Bronchial epithelial cell (primary cell): ENCODE results near the gene HBG2. TPM values are rescaled to one million over a fixed set of nuclear protein-coding genes. Genes with fewer than 3 reads are reported as not detected.

Experiments used
- DNase-seq: peaks from one replicate; pipeline ENCODE4 v3.0.0-alpha.2; 2010; ENCODE audit warnings: low read depth
- FAIRE-seq: peaks from 2 replicates; lab custom pipeline; 2011; peaks lifted over from hg19 to GRCh38; lab: Jason Lieb, UNC
- H3K27me3 ChIP-seq: 2 replicates; pipeline ENCODE4 v1.5.1; 2011; ENCODE audit warnings: low read length; ENCODE audit not compliant: control insufficient read depth, insufficient read depth
- H3K36me3 ChIP-seq: 2 replicates; pipeline ENCODE4 v1.5.1; 2011; ENCODE audit warnings: low read length; ENCODE audit not compliant: control insufficient read depth, insufficient read depth
- H3K4me3 ChIP-seq: 2 replicates; pipeline ENCODE4 v1.5.1; 2011; ENCODE audit warnings: mild to moderate bottlenecking, low read depth, low read length, control low read depth
- total RNA-seq: library from RNA; depleted of rRNA; stranded (reverse); fragments of >200 nt; gene quantifications from 2 replicates; pipeline ENCODE4 v1.2.1, GENCODE V29; 2014
- TF ChIP-seq, protein P1 (sequence below): IDR thresholded peaks from 2 replicates; pipeline ENCODE4 v1.5.1; 2011; ENCODE audit warnings: mild to moderate bottlenecking, moderate library complexity, low read length, control low read depth, inconsistent platforms; ENCODE audit not compliant: insufficient read depth, severe bottlenecking

HBG2 gene
- total RNA-seq, 1 donor from 2014 or later: not detected

DNA sequence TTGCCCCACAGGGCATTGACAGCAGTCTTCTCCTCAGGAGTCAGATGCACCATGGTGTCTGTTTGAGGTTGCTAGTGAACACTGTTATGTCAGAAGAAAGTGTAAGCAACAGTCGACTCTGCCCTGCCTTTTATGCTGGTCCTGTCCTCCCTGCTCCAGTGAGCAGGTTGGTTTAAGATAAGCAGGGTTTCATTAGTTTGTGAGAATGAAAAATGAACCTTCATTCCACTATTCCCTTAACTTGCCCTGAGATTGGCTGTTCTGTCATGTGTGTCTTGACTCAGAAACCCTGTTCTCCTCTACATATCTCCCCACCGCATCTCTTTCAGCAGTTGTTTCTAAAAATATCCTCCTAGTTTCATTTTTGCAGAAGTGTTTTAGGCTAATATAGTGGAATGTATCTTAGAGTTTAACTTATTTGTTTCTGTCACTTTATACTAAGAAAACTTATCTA is 20.2 kb downstream of the HBG2 start, which contains the start of gene HBD:
TSS of gene HBD (minus strand) at position 103 of the 454 bp plus-strand sequence. CDS start at position 53, 50 bp downstream.
- DNase-seq (no peak), FAIRE-seq (peak; percentile 62)
- TF ChIP-seq, protein P1, sequence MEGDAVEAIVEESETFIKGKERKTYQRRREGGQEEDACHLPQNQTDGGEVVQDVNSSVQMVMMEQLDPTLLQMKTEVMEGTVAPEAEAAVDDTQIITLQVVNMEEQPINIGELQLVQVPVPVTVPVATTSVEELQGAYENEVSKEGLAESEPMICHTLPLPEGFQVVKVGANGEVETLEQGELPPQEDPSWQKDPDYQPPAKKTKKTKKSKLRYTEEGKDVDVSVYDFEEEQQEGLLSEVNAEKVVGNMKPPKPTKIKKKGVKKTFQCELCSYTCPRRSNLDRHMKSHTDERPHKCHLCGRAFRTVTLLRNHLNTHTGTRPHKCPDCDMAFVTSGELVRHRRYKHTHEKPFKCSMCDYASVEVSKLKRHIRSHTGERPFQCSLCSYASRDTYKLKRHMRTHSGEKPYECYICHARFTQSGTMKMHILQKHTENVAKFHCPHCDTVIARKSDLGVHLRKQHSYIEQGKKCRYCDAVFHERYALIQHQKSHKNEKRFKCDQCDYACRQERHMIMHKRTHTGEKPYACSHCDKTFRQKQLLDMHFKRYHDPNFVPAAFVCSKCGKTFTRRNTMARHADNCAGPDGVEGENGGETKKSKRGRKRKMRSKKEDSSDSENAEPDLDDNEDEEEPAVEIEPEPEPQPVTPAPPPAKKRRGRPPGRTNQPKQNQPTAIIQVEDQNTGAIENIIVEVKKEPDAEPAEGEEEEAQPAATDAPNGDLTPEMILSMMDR: no peak
- Histone ChIP-seq H3K4me3 (no peak within 1 kb of the TSS), H3K27me3 (no peaks in the 10 kb centered on the region), H3K36me3 (no peaks in the 10 kb centered on the region)

DNA sequence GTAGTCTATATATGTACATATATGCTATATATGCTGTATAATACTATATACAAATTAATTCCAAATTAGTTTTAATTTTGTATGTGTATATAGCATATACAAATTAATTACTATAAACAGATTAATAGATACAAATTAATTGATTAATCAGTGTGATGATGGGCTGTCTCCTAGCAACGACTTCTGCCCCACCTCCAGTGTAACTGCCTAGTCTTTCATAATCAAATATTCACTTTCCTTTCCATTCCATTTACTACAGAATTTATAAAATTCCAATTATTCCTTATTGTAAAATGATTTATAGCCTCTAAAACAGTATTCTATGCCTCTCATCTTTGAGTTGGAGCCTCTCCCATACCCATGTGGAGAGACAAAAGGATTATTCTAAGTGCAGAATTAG is 21.3 kb downstream of the HBG2 start:
- H3K27me3 ChIP-seq: no peaks in the 10 kb centered on the region
- no peaks in the 10 kb centered on the region for H3K36me3 ChIP-seq
- TF ChIP-seq, protein P1: no peak
- DNase-seq (no peak), FAIRE-seq (no peak)
- no peak overlapping the region for H3K4me3 ChIP-seq

DNA sequence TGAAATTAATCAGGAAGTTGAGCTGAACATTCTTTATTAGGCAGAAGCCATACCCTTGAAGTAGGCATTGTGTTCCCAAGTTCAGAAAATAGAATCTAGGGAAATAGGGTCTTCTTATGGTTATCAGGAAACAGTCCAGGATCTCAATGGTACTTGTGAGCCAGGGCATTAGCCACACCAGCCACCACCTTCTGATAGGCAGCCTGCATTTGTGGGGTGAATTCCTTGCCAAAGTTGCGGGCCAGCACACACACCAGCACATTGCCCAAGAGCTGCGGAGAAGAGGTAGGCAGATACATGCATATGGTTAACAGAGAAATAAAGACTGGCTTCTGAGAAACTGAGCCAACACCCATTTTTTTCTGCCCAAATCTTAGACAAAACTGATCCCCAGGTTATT is 21.8 kb downstream of the HBG2 start:
- no peak for FAIRE-seq
- TF ChIP-seq, protein P1: no peak
- no peaks in the 10 kb centered on the region for H3K36me3 ChIP-seq
- H3K4me3 ChIP-seq: no peak overlapping the region
- H3K27me3 ChIP-seq: no peaks in the 10 kb centered on the region
- no peak for DNase-seq

DNA sequence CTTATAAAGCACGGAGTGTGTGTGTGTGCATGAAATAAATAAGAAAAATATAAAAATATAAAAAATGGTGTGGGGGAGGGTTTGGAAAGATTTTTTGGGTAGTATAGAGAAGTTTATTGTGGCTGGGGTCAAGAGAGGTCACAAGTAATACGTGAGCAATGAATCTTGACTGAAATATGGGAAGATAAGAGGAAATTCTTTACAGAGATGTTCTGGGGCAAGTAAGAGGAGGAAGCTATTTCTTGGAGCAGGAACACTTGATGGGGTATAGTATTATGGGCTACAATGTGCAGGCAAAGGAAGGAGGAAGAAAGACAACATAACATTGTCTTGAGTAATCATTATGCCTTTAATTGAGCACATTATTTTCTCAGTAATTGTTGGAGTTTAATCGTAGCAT is 22.4 kb downstream of the HBG2 start:
- no peak overlapping the region for H3K4me3 ChIP-seq
- TF ChIP-seq, protein P1: no peak
- H3K36me3 ChIP-seq: no peaks in the 10 kb centered on the region
- DNase-seq (no peak), FAIRE-seq (no peak)
- H3K27me3 ChIP-seq: no peaks in the 10 kb centered on the region

DNA sequence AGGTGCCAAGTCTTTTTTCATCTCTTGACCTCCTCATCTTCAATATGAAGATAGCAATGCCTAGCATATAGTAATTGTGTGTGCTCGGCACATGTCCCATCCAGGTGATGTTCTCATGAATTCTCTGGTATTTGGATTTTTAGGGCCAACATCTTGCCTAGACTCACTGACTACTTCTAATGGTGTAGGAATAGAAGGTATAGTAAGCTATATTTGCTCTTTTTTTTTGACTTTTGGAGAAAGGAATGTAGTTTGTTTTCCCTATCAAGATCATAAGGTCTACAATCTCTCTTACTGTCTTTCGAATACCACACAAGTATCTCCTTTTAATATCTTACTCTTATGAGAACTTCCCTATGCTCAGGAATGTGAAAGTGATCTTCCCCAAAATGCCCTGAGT is 23.5 kb downstream of the HBG2 start:
- TF ChIP-seq, protein P1: no peak
- H3K36me3 ChIP-seq: no peaks in the 10 kb centered on the region
- no peak for FAIRE-seq
- no peaks in the 10 kb centered on the region for H3K27me3 ChIP-seq
- no peak overlapping the region for H3K4me3 ChIP-seq
- no peak for DNase-seq

DNA sequence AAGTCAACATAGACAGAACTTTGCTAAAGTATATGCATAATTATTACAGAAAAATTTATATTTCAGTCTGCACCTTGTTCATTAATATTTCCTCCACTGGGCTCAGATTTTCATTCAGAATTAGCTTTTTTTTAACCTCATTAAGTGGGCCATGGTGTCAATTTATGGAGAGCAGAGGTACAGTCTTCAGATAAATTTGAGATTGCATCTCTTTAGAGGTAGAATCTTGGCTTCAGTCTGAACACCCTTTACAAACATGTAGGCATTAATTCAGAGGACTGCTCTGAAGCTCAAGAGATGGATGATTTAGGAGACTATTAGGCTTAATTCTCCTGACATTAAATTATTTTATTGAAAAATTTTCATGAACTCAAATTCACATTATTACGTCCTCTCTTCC is 24.3 kb downstream of the HBG2 start:
- H3K36me3 ChIP-seq: no peaks in the 10 kb centered on the region
- DNase-seq: no peak
- H3K27me3 ChIP-seq: no peaks in the 10 kb centered on the region
- no peak overlapping the region for H3K4me3 ChIP-seq
- FAIRE-seq: no peak
- TF ChIP-seq, protein P1: no peak
